GM12878 (cell line): ENCODE data around the gene PLD3. TPM values are rescaled to one million over a fixed set of nuclear protein-coding genes. Genes with fewer than 3 reads are reported as not detected.

Source experiments
- BRCA1 ChIP-seq: IDR thresholded peaks from 2 replicates; pipeline ENCODE4 v1.6.1; 2011; ENCODE audit warnings: low read depth, low read length, improper control_type of control experiment
- CHD2 ChIP-seq: IDR thresholded peaks from 2 replicates; pipeline ENCODE4 v1.6.1; 2011; ENCODE audit warnings: low read depth, low read length, improper control_type of control experiment, borderline replicate concordance
- IRF5 ChIP-seq: fragments of 450-650 bp; IDR thresholded peaks from 2 replicates; pipeline ENCODE4 v1.6.1; 2017; ENCODE audit warnings: borderline replicate concordance
- MYB ChIP-seq: fragments of 150-350 bp; IDR thresholded peaks from 2 replicates; pipeline ENCODE4 v1.6.1; 2014; ENCODE audit warnings: mild to moderate bottlenecking, low read depth, low read length, borderline replicate concordance
- NR2C2 ChIP-seq: IDR thresholded peaks from 2 replicates; pipeline ENCODE4 v1.6.1; 2011; ENCODE audit warnings: borderline replicate concordance, low read depth; ENCODE audit not compliant: control insufficient read depth, insufficient read length
- POU2F2 ChIP-seq: IDR thresholded peaks from 3 replicates; pipeline ENCODE4 v1.6.1; 2011; ENCODE audit warnings: low read depth, mild to moderate bottlenecking, low read length, borderline replicate concordance
- SIN3A ChIP-seq: IDR thresholded peaks from 2 replicates; pipeline ENCODE4 v1.6.1; 2012; ENCODE audit warnings: low read depth, low read length, improper control_type of control experiment
- SIX5 ChIP-seq: IDR thresholded peaks from 2 replicates; pipeline ENCODE4 v1.6.1; 2011; ENCODE audit warnings: mild to moderate bottlenecking, low read depth, low read length, moderate library complexity; ENCODE audit not compliant: severe bottlenecking
- SRF ChIP-seq, 2 experiments: IDR thresholded peaks; 2 replicates each; pipeline ENCODE4 v1.6.1; 2011; ENCODE audit warnings: low read depth in 2 of 2, low read length in 2 of 2, mild to moderate bottlenecking in 1 of 2, moderate library complexity in 1 of 2
- YY1 ChIP-seq: IDR thresholded peaks from 2 replicates; pipeline ENCODE4 v1.6.1; 2011; ENCODE audit warnings: low read depth, mild to moderate bottlenecking, low read length
- ZNF592 ChIP-seq: fragments of 450-650 bp; IDR thresholded peaks from 2 replicates; pipeline ENCODE4 v1.6.1; 2017; ENCODE audit warnings: mild to moderate bottlenecking, moderate library complexity
- polyA plus RNA-seq, 11 experiments: library from polyadenylated mRNA; depleted of rRNA in 4 of 11; unstranded in 6 of 11; stranded (reverse) in 5 of 11; fragments of >200 nt; fragmentation: Nextera tagmentation in 4 of 11; fragmentation: Illumina TruSeq in 1 of 11; extraction: Ambion mirVana in 4 of 11; extraction: Trizol in 1 of 11; gene quantifications; 1 replicate in 1 of 11; 2 replicates in 10 of 11; pipeline versions ENCODE4 v1.2.1 to v1.2.3, GENCODE V29; 2011 to 2016; ENCODE audit warnings: inconsistent platforms in 2 of 11, missing spikeins in 2 of 11, low read depth in 1 of 11
- total RNA-seq, 4 experiments: library from RNA; depleted of rRNA in 3 of 4; stranded (reverse); fragments of >200 nt in 3 of 4; fragmentation: Illumina TruSeq in 1 of 4; extraction: Trizol in 1 of 4; gene quantifications; 2 replicates each; pipeline versions ENCODE4 v1.2.1 to v1.2.3, GENCODE V29; 2013 to 2021

The PLD3 gene
- total and polyA plus RNA-seq, 10 of the 15 experiments (the other 5 are each of a cell fraction or from before 2014, with no cell fraction given): 1.3 to 134 (median 72.7) TPM

GRCh38 chr19:40322951-40323615 lies 25.4 kb upstream of the PLD3 start (continued):
- TF ChIP-seq ZNF592: no peak
- no peak for TF ChIP-seq MYB
- no peak for TF ChIP-seq POU2F2
- TF ChIP-seq NR2C2: no peak
- TF ChIP-seq YY1: no peak
- TF ChIP-seq SIX5: no peak
- TF ChIP-seq SIN3A: no peak
- TF ChIP-seq IRF5: no peak
- TF ChIP-seq SRF (IDR thresholded peaks at IDR 0.05; ENCODE audit: low read depth in 2 of 2, low read length in 2 of 2): no peak
- no peak for TF ChIP-seq CHD2
- TF ChIP-seq BRCA1: no peak
